ENCODE data around the gene KTN1. TPM values are rescaled to one million over a fixed set of nuclear protein-coding genes. Genes with fewer than 3 reads are reported as not detected.

KTN1 gene
- total RNA-seq, 2 donors from 2014 or later, result 109 to 112 TPM

DNA sequence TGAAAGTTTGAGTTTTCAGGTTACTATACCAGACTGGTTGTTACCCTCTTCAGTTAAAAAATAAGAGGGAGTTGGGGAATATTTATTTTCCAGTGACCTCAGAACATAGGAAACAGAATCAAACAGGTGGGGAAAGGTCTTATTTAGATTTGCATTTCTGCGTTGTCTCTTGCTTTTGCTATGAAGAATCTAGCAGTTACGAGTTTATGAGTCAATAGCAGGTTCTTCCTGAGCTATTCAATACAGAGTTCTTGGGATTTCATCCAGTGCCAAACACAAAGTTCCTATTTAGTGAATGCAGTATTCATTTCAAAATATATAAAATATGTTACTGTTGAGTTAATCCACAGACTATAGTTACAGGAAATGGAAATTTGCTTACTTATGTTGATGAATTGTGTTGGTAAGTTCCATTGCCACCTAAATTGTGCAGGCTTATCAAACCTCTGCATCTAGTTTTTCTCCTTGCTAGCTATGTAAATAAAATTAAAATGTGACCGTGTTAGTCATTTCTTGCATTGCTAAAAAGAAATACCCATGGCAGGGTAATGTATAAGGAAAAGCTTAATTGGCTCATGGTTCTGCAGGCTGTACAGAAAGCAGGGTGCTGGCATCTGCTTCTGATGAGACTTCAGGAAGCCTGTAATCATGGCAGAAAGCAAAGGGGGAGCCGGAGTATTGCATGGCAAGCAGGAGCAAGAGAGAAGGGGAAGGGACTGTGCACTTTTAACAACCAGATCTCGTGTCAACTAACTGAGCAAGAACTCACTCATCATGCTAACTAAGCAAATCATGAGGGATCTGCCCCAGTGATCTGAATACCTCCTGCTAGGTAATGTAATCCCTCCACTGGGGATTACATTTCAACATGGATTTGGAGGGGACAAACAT is 110.2 kb downstream of the KTN1 start:
- H3K36me3 Mint-ChIP-seq, result peaks cover 12% of the 10 kb centered on the region
- ATAC-seq (no peak), DNase-seq (ENCODE audit: low spot score) (no peak)
- no peaks in the 10 kb centered on the region for H3K9me3 Mint-ChIP-seq
- H3K27me3 Mint-ChIP-seq, result no peaks in the 10 kb centered on the region
- no peaks in the 10 kb centered on the region for H3K4me1 Mint-ChIP-seq (ENCODE audit: low read depth in 2 of 2)
- no peak overlapping the region for H3K4me3 Mint-ChIP-seq
- H3K27ac Mint-ChIP-seq, result no peak overlapping the region

DNA sequence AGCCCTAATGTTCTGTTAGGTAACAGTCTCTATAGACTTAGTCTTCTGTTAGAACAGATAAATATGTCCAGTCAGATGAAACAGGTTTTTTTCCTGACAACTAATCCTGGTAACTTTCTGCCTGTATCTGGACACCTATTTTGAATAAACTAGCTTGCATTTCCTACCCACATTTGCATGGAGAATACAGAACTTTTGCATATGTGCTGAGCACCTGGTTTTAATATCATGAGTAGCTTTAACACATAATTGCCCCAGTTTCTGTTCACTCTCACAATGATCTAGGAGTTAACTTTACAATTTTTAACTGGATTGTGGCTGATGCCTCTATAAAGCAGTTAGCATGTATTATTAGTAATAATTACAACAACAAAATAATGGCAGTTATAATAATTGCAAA is 111.7 kb downstream of the KTN1 start:
- no peak for ATAC-seq
- Mint-ChIP-seq H3K4me1 (ENCODE audit: low read depth in 2 of 2) (no peaks in the 10 kb centered on the region), H3K9me3 (no peaks in the 10 kb centered on the region), H3K27me3 (no peaks in the 10 kb centered on the region), H3K4me3 (no peak overlapping the region), H3K36me3 (peaks cover under 1% of the 10 kb centered on the region), H3K27ac (no peak overlapping the region)
- no peak for DNase-seq (ENCODE audit: low spot score)

DNA sequence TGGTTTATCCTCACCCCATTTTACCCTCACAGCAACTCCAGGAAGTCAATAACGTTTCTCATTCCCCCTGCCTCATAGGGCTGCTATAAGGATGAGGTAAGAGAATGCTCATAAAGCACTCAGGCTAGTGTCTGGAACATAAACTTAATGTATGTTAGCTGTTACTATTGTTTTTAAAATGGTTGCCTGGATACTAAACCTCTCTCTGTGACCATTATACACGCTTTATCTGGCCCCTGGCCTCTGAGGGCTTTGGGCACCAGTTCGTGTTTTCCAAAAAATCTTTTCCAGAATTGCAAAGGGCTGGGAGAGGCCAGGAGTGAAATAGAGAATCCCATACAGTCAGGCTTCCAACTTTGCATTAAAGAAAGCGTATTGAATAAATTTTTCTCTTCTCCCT is 113.9 kb downstream of the KTN1 start:
- H3K27me3 Mint-ChIP-seq, result no peaks in the 10 kb centered on the region
- H3K36me3 Mint-ChIP-seq, result no peaks in the 10 kb centered on the region
- H3K9me3 Mint-ChIP-seq, result no peaks in the 10 kb centered on the region
- no peak for DNase-seq (ENCODE audit: low spot score)
- no peak for ATAC-seq
- H3K4me1 Mint-ChIP-seq (ENCODE audit: low read depth in 2 of 2), result no peaks in the 10 kb centered on the region
- no peak overlapping the region for H3K4me3 Mint-ChIP-seq
- H3K27ac Mint-ChIP-seq, result no peak overlapping the region

GRCh38 chr14:55697414-55697861 is 117.4 kb downstream of the KTN1 start:
- no peaks in the 10 kb centered on the region for H3K27me3 Mint-ChIP-seq
- ATAC-seq, result no peak
- H3K36me3 Mint-ChIP-seq, result peaks cover 4% of the 10 kb centered on the region
- no peaks in the 10 kb centered on the region for H3K9me3 Mint-ChIP-seq
- no peak overlapping the region for H3K4me3 Mint-ChIP-seq
- H3K27ac Mint-ChIP-seq, result no peak overlapping the region
- no peak for DNase-seq (ENCODE audit: low spot score)
- no peaks in the 10 kb centered on the region for H3K4me1 Mint-ChIP-seq (ENCODE audit: low read depth in 2 of 2)

GRCh38 chr14:55698051-55698450 is 118.0 kb downstream of the KTN1 start:
- no peaks in the 10 kb centered on the region for H3K4me1 Mint-ChIP-seq (ENCODE audit: low read depth in 2 of 2)
- no peak overlapping the region for H3K27ac Mint-ChIP-seq
- DNase-seq (ENCODE audit: low spot score) (no peak), ATAC-seq (no peak)
- no peaks in the 10 kb centered on the region for H3K27me3 Mint-ChIP-seq
- no peak overlapping the region for H3K4me3 Mint-ChIP-seq
- peaks cover 4% of the 10 kb centered on the region for H3K36me3 Mint-ChIP-seq
- no peaks in the 10 kb centered on the region for H3K9me3 Mint-ChIP-seq

GRCh38 chr14:55699131-55700057 is 119.4 kb downstream of the KTN1 start:
- no peak for ATAC-seq
- no peaks in the 10 kb centered on the region for H3K9me3 Mint-ChIP-seq

GRCh38 chr14:55701638-55702037 is 121.6 kb downstream of the KTN1 start:
- H3K4me3 Mint-ChIP-seq, result no peak overlapping the region
- ATAC-seq (no peak), DNase-seq (ENCODE audit: low spot score) (no peak)
- H3K27me3 Mint-ChIP-seq, result no peaks in the 10 kb centered on the region
- H3K4me1 Mint-ChIP-seq (ENCODE audit: low read depth in 2 of 2), result no peaks in the 10 kb centered on the region
- no peaks in the 10 kb centered on the region for H3K9me3 Mint-ChIP-seq
- H3K36me3 Mint-ChIP-seq, result peaks cover 4% of the 10 kb centered on the region
- H3K27ac Mint-ChIP-seq, result no peak overlapping the region

More at GRCh38 chr14:55699131-55700057, 119.4 kb downstream of the KTN1 start:
- H3K4me1 Mint-ChIP-seq (ENCODE audit: low read depth in 2 of 2), result no peaks in the 10 kb centered on the region
- no peak overlapping the region for H3K4me3 Mint-ChIP-seq
- DNase-seq (ENCODE audit: low spot score), result no peak
- H3K27me3 Mint-ChIP-seq, result no peaks in the 10 kb centered on the region
- peaks cover 4% of the 10 kb centered on the region for H3K36me3 Mint-ChIP-seq
- no peak overlapping the region for H3K27ac Mint-ChIP-seq

- DNase-seq (ENCODE audit: low spot score), result no peak
- Mint-ChIP-seq H3K36me3 (peaks cover 4% of the 10 kb centered on the region), H3K9me3 (no peaks in the 10 kb centered on the region), H3K27me3 (no peaks in the 10 kb centered on the region), H3K4me3 (no peak overlapping the region), H3K27ac (no peak overlapping the region), H3K4me1 (ENCODE audit: low read depth in 2 of 2) (no peaks in the 10 kb centered on the region)
- no peak for ATAC-seq
These were observed 122.5 kb downstream of the KTN1 start for GRCh38 chr14:55702511-55702910.

- DNase-seq (ENCODE audit: low spot score) (no peak), ATAC-seq (no peak)
- Mint-ChIP-seq H3K27ac (no peak overlapping the region), H3K4me3 (no peak overlapping the region), H3K9me3 (no peaks in the 10 kb centered on the region), H3K27me3 (no peaks in the 10 kb centered on the region), H3K36me3 (peaks cover 4% of the 10 kb centered on the region), H3K4me1 (ENCODE audit: low read depth in 2 of 2) (no peaks in the 10 kb centered on the region)
These were observed 124.6 kb downstream of the KTN1 start for GRCh38 chr14:55704654-55705053.

GRCh38 chr14:55705651-55706364 is 125.8 kb downstream of the KTN1 start:
- ATAC-seq (no peak), DNase-seq (ENCODE audit: low spot score) (no peak)
- no peak overlapping the region for H3K27ac Mint-ChIP-seq

DNA sequence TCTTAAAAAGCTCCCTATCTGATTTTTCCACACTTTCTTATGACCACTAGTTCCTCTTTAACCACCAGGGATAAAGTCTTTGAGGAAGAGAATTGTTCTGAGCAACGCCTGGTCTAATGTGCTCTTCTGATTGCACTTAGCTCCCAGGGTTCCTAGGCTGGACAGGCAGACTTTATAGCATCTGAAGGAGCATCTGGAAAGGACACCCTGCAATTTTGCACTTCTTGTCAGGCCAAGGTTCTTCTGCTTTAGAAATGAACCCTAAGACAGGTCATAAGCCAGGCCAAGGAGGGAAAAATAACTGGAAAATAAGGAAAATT is 126.3 kb downstream of the KTN1 start:
- DNase-seq (ENCODE audit: low spot score) (no peak), ATAC-seq (no peak)
- no peaks in the 10 kb centered on the region for H3K4me1 Mint-ChIP-seq (ENCODE audit: low read depth in 2 of 2)
- H3K36me3 Mint-ChIP-seq, result peaks cover 3% of the 10 kb centered on the region
- no peaks in the 10 kb centered on the region for H3K27me3 Mint-ChIP-seq
- no peaks in the 10 kb centered on the region for H3K9me3 Mint-ChIP-seq
- no peak overlapping the region for H3K4me3 Mint-ChIP-seq
- H3K27ac Mint-ChIP-seq, result no peak overlapping the region

More at GRCh38 chr14:55705651-55706364, 125.8 kb downstream of the KTN1 start:
- H3K9me3 Mint-ChIP-seq, result no peaks in the 10 kb centered on the region
- H3K4me3 Mint-ChIP-seq, result no peak overlapping the region
- no peaks in the 10 kb centered on the region for H3K4me1 Mint-ChIP-seq (ENCODE audit: low read depth in 2 of 2)
- peaks cover 4% of the 10 kb centered on the region for H3K36me3 Mint-ChIP-seq
- no peaks in the 10 kb centered on the region for H3K27me3 Mint-ChIP-seq

DNA sequence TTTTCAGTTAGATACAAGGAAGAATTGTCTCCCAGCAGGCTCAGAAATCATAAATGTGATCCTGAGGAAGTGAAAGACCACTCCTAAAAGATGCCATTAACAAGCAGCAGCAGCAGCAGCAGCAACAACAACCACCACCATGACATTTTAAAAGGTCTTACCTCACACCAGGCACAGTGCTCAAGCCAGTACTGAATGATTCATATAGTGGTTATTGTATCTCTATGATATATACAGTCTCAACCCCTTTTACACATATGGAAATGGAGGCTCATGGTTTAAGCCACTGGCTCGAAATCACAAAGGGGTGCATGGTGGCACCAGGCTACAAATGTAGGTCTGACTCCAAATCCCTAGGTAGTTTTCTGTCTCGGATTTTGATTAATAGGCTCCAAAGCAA is 126.9 kb downstream of the KTN1 start:
- H3K27ac Mint-ChIP-seq, result no peak overlapping the region
- no peaks in the 10 kb centered on the region for H3K4me1 Mint-ChIP-seq (ENCODE audit: low read depth in 2 of 2)
- no peaks in the 10 kb centered on the region for H3K27me3 Mint-ChIP-seq
- H3K9me3 Mint-ChIP-seq, result no peaks in the 10 kb centered on the region
- ATAC-seq, result no peak
- DNase-seq (ENCODE audit: low spot score), result no peak
- H3K4me3 Mint-ChIP-seq, result no peak overlapping the region
- no peaks in the 10 kb centered on the region for H3K36me3 Mint-ChIP-seq

GRCh38 chr14:55707365-55707804 is 127.4 kb downstream of the KTN1 start:
- ATAC-seq, result no peak
- H3K36me3 Mint-ChIP-seq, result no peaks in the 10 kb centered on the region

More at GRCh38 chr14:55707365-55707804, 127.4 kb downstream of the KTN1 start:
- Mint-ChIP-seq H3K27ac (no peak overlapping the region), H3K27me3 (no peaks in the 10 kb centered on the region), H3K4me1 (ENCODE audit: low read depth in 2 of 2) (no peaks in the 10 kb centered on the region), H3K4me3 (no peak overlapping the region), H3K9me3 (no peaks in the 10 kb centered on the region)
- DNase-seq (ENCODE audit: low spot score), result no peak

Data from natural killer cell treated with Interleukin-12 subunit alpha and Interleukin-12 subunit beta and Interleukin-15 and Interleukin-18, amount 100 ng/mL, for 72 hours (primary cell).